Stimulated activated CD8-positive, alpha-beta memory T cell treated with anti-CD3 and anti-CD28 coated beads, Interleukin-4, amount 100 ng/mL, for 1 hour (primary cell): ENCODE measurements around the gene MIAT.

ENCODE experiments used
- DNase-seq, 2 donors: peaks; one replicate each; pipeline ENCODE4 v3.0.0-alpha.2; 2020; ENCODE audit warnings: low read depth in 2 of 2, low spot score in 1 of 2

Gene MIAT

GRCh38 chr22:26665813-26666231 is 8.4 kb downstream of the MIAT start:
- no peak for DNase-seq

- DNase-seq: no peak
These were observed 9.8 kb downstream of the MIAT start for GRCh38 chr22:26667140-26667539.

GRCh38 chr22:26669060-26669481 is 11.7 kb downstream of the MIAT start:
- DNase-seq: no peak

GRCh38 chr22:26670459-26670858 is 13.1 kb downstream of the MIAT start:
- no peak for DNase-seq

DNA sequence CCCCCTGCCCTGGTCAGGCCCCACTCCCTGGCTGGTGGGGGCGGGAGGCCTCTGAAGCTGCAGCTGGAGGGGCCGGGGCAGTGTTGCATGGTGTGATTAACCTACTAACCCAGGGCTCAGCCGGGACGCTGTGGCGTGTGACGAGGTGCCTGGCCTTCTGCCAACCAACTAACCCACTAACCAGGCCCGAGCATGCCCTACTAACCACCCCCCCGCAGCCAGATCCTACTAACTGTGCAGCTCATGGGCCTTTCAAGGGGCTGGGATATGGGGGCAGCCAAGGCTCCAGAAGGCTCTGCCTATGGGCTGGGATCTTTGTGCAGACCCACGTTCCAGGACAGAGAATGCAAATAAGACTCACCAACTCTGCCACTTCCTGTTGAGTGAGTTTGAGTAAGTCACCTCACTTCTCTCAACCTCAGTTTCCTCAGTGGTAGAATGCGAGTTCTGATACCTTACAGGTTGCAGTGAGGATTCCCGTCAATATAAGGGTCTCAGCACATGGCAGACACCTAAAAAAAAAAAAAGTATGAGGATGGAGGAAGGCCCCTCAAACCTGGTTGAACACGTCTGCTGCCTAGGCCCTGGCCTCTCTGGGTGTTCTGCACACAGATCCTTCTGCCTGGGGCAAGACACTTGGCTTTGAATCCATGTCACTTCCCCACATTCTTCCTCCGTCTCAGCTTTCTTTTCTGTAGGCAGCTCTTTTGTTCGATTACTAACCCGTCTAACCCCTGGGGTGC is 14.1 kb downstream of the MIAT start:
- peak; percentile 48 to 60 for DNase-seq

DNA sequence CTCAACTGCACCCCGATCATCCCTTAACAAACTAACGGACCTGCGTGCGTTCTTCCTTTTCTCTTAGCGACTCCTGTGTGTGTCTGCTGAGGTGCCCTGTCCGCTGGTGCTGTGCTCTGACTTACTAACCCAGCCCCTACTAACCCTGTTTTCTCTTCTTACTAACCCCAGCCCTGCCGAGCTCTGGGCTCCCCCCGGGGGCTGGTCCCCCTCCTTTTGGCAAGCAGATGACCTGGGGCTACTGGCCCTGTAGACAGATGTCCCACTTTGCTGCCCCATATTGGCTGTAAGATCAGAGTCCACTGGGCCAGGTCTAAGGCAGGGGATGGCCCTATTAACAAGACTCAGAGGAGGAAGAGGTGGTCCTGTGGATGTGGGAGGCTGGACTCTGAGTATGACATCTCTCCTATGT is 14.7 kb downstream of the MIAT start:
- no peak for DNase-seq

GRCh38 chr22:26672590-26673468 is 15.4 kb downstream of the MIAT start:
- DNase-seq: peak; percentile 84 to 87

DNA sequence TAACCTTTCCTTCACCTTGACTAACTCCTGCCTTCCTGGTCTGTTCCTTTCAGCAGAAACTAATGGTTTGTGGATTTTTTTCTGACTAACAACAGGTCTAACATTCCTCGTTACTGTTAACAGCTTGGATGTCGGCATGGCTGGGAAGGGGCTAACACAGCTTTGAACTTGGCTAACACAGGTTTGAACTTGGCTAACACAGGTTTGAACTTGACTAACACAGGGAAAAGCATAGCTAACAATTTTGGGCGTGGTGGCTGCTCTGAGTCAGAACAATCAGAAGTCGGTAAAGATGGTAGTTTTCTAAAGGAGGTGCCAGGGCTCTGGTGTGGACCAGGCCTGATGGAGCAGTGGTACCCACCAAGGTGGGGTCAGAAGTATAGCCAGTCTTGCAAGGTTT is 16.1 kb downstream of the MIAT start:
- no peak for DNase-seq

GRCh38 chr22:26674211-26675190 is 17.1 kb downstream of the MIAT start:
- no peak for DNase-seq

DNA sequence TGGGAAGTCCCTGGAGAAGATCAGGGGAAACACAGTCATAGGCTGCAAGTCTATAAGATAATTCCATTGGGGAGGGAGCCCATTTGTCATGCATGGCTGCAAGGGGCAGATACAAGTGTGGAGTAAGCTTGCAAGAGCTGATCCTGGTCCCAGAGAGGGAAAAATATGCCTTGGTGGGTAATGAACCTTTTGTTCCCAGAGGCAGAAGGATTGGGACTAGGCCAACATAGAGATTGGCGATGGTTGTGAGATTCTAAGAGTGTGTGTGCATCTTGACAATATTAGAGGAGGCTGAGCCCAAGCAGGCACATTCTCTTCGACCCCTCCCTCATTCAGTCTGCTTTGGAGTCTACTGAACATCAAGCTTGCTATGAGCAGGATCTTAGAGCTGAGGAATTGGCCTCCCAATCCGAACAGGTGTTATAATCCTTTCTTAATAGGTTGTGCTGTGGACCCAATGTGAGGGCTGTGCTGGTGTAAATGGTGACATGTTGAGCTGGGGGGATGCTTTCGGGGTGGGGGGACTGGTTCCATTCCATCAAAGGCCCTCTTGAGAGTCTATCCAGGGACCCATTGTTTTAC is 18.4 kb downstream of the MIAT start:
- DNase-seq: no peak

DNA sequence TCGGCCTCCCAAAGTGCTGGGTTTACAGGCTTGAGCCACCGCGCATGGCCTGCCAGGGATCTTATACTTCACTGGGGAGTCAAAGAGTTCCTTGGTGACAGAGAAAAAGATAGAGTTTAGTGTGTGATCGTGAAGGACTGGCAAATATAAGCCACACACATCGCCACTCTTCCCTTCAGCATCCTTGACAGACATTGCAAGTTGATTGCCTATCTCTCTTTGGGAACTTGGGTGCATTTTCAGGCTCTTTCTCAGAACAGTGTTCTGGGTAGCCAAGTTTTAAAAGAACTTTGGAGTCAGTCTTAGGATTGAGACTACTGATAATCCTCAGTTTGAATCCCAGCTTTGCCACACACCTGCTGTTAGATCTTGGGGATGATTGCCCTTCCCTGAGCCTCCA is 19.8 kb downstream of the MIAT start:
- DNase-seq: no peak

- DNase-seq: peak in 1 of 2 donors; percentile 36
These were observed 21.7 kb downstream of the MIAT start for GRCh38 chr22:26679003-26679629.

DNA sequence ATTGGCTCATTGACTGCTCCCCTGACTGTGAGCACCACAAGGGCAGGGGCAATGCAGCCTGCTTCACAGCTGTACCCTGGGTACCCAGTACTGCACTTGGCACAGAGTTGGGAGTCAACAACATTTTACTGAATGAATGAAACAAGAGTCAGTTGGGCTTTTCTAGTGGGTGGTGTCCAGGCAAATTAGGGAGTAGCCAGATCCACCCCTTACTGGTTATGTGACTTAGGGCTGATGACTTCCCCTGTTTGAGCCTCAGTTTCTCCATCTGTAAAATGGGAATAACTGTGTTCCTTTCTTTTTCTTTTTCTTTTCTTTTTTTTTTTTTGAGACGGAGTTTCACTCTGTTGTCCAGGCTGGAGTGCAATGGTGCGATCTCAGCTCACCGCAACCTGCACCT is 23.1 kb downstream of the MIAT start:
- no peak for DNase-seq

GRCh38 chr22:26681395-26681821 is 24.0 kb downstream of the MIAT start:
- no peak for DNase-seq

DNA sequence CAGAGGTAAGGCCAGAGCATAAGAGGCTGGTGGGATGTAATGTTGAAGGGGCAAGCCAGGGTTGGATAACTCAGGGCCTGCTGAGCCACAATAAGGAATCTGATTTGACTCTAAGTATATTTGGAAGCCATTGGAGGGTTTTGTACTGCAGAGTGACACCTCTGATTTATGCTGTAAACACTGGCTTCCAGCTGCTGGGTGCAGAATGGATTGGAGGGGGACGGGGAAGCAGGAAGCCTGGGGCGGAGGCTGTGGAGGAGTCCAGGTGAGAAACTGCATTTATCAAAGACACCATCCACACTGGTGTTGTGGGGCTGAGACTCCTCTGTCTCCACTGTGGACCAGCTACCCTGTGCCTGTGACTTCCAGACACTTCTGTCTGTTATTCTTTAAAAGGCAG is 26.8 kb downstream of the MIAT start:
- no peak for DNase-seq

- DNase-seq: no peak
These were observed 28.2 kb downstream of the MIAT start for GRCh38 chr22:26685601-26686000.

DNA sequence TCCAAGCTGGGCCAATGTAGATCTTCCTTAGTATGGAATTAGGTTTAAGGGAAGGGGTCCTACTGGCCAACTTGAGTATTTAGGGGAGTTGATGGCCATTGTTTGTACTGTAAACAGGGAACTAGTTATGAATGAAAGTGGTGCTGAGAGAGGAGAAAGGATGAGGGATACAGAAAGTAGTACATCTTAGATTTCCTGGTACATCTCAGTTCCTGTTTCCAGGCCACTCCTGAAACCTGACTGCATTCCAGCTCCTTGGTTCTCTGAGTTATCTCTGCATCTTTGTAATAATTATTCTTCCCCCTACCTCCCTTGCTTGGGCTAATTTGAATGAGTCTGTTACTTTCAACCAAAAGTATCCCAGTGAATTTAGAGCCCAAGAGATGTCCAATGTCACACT is 30.1 kb downstream of the MIAT start:
- no peak for DNase-seq

- no peak for DNase-seq
These were observed 32.3 kb downstream of the MIAT start for GRCh38 chr22:26689513-26690301.

DNA sequence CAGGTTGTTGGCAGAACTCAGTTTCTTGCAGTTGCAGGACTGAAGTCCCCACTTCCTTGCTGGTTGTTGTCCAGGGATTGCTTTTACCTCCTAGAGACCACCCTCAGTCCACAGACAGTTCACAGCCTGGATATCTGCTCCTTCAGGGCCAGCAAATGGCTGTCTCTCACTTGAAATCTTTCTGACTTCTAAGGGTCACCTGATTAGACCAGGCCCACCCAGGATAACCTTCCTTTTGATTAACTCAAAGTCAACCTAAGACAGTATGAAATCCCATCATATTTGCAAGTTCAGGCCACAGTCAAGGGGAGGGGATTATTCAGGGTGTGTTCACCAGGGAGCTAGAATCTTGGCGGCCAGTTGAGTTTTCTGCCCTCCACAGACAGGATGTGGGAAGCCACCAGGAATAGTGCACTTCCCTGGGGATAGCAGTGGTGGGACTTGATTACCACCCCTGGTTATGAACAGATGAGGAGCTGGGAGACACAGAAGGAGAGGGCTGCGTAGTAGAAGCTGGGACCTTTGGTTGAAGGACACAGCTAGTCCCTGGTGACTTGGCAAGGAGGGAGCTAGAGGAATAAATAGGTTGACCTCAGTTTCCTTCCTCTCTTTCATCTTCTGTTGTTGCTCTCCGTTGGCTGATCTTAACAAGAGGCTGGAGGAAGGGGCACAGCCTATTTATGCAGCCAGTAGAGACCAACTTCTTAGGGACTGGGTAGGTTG is 33.4 kb downstream of the MIAT start:
- DNase-seq: no peak
